Left kidney (tissue), 1 donor: Measurements from ENCODE around the gene STPG2. TPM values are rescaled to one million over a fixed set of nuclear protein-coding genes. Genes with fewer than 3 reads are reported as not detected.

ENCODE experiments used
- polyA plus RNA-seq: library from polyadenylated mRNA; unstranded; fragments of 120-200 nt; gene quantifications from one replicate; pipeline ENCODE4 v1.2.1, GENCODE V29; 2013; ENCODE audit not compliant: insufficient read length

The STPG2 gene
- polyA plus RNA-seq, 1 donor, result 0.58 TPM

Other genes starting within 250 kb of the STPG2 start
- gene RAP1GDS1, start 117.9 kb upstream of the STPG2 start, polyA plus RNA-seq, result 36.6 TPM